ENCODE measurements around the gene TSPEAR.

- no peak for TF ChIP-seq CTCF (IDR thresholded peaks at IDR 0.05)
- TF ChIP-seq EP300 (IDR thresholded peaks at IDR 0.05; ENCODE audit: borderline replicate concordance in 1 of 2, low read depth in 1 of 2, low read length in 1 of 2): no peak
- no peak for TF ChIP-seq ELF1 (IDR thresholded peaks at IDR 0.05)
- TF ChIP-seq YY1 (IDR thresholded peaks at IDR 0.05; ENCODE audit: low read depth): no peak
- TF ChIP-seq SIN3A (IDR thresholded peaks at IDR 0.05; ENCODE audit: borderline replicate concordance, low read depth, low read length): no peak
- TF ChIP-seq REST (IDR thresholded peaks at IDR 0.05; ENCODE audit: low read depth, low read length): no peak
- no peak for TF ChIP-seq POLR2AphosphoS5 (IDR thresholded peaks at IDR 0.05; ENCODE audit: low read depth, low read length)
- TF ChIP-seq PBX3 (IDR thresholded peaks at IDR 0.05): no peak
- no peak for TF ChIP-seq TCF12 (IDR thresholded peaks at IDR 0.05)
- TF ChIP-seq SMC3 (IDR thresholded peaks at IDR 0.05; ENCODE audit: low read depth, low read length): no peak
- TF ChIP-seq ZBTB33 (IDR thresholded peaks at IDR 0.05; ENCODE audit: borderline replicate concordance, low read depth): no peak
- no peak for TF ChIP-seq USF2 (IDR thresholded peaks at IDR 0.05; ENCODE audit: borderline replicate concordance, low read depth, low read length)
- no peak for TF ChIP-seq GABPA (IDR thresholded peaks at IDR 0.05; ENCODE audit: low read depth)
- no peak for TF ChIP-seq RAD21 (IDR thresholded peaks at IDR 0.05; ENCODE audit: low read length)
Measured at GRCh38 chr21:44643741-44644310, 67.5 kb downstream of the TSPEAR start.

Data from SK-N-SH (cell line).